IgD-negative memory B cell (primary cell): ENCODE data around the gene AGBL5. TPM values are rescaled to one million over a fixed set of nuclear protein-coding genes. Genes with fewer than 3 reads are reported as not detected.

ENCODE experiments used
- H3K27ac Mint-ChIP-seq, 3 donors: one replicate each; pipeline ENCODE4 v1.8.0; 2020 to 2022; ENCODE audit warnings: mild to moderate bottlenecking in 3 of 3, mixed read lengths in 3 of 3, moderate library complexity in 1 of 3
- H3K27me3 Mint-ChIP-seq: one replicate; pipeline ENCODE4 v1.8.0; 2021; ENCODE audit warnings: mixed read lengths
- H3K36me3 Mint-ChIP-seq: one replicate; pipeline ENCODE4 v1.8.0; 2020; ENCODE audit warnings: mild to moderate bottlenecking, mixed read lengths
- H3K4me1 Mint-ChIP-seq, 3 donors: one replicate each; pipeline ENCODE4 v1.8.0; 2020 to 2022; ENCODE audit warnings: mixed read lengths in 3 of 3, mild to moderate bottlenecking in 1 of 3
- H3K4me3 Mint-ChIP-seq, 4 donors: one replicate each; pipeline ENCODE4 v1.8.0; 2020 to 2022; ENCODE audit warnings: mild to moderate bottlenecking in 4 of 4, mixed read lengths in 4 of 4, moderate library complexity in 3 of 4
- H3K9me3 Mint-ChIP-seq, 3 donors: one replicate each; pipeline ENCODE4 v1.8.0; 2020 to 2021; ENCODE audit warnings: mixed read lengths in 3 of 3, mild to moderate bottlenecking in 1 of 3
- polyA plus RNA-seq: library from polyadenylated mRNA; unstranded; fragments of 300-500 nt; fragmentation: Illumina TruSeq; gene quantifications from one replicate; pipeline ENCODE4 v1.2.3, GENCODE V29; 2021

The AGBL5 gene
- polyA plus RNA-seq, 1 donor from 2014 or later = 10.8 TPM

DNA sequence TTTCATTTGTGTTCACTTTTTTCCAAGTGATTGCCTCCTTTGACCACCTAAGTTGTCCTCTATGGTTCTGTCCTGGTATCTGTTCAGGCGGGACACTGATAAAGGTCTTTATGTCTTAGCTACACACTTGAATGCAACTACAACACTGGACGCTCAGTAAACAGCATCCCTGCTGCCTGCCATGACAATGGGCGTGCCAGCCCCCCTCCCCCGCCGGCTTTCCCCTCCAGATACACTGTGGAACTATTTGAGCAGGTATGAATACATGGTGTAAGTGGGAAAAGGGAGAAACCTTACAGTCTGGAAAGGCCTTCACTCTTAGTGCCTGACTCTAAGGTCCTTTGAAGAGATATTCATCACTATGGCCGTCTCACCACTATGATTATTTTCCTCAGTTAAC, 5.7 kb downstream of the AGBL5 start:
- Mint-ChIP-seq H3K27me3 (no peaks in the 10 kb centered on the region), H3K36me3 (no peaks in the 10 kb centered on the region), H3K4me1 (peaks cover 0 to 7% (median 3%) of the 10 kb centered on the region in 3 donors), H3K9me3 (no peaks in the 10 kb centered on the region), H3K4me3 (peak overlapping the region in 1 of 4 donors; percentile 23), H3K27ac (peak overlapping the region in 1 of 3 donors; percentile 59)

- H3K27ac Mint-ChIP-seq = no peak overlapping the region
- no peaks in the 10 kb centered on the region for H3K9me3 Mint-ChIP-seq
- H3K4me3 Mint-ChIP-seq = no peak overlapping the region
- no peaks in the 10 kb centered on the region for H3K36me3 Mint-ChIP-seq
- peaks cover 3 to 6% (median 4%) of the 10 kb centered on the region in 3 donors for H3K4me1 Mint-ChIP-seq
- no peaks in the 10 kb centered on the region for H3K27me3 Mint-ChIP-seq
Observed at GRCh38 chr2:27058210-27058609, 6.7 kb downstream of the AGBL5 start.

GRCh38 chr2:27059141-27059820, 7.8 kb downstream of the AGBL5 start:
- Mint-ChIP-seq H3K4me1 (peaks cover 3 to 5% (median 4%) of the 10 kb centered on the region in 3 donors), H3K4me3 (no peak overlapping the region), H3K36me3 (no peaks in the 10 kb centered on the region), H3K27me3 (no peaks in the 10 kb centered on the region), H3K9me3 (no peaks in the 10 kb centered on the region), H3K27ac (no peak overlapping the region)

GRCh38 chr2:27060323-27060722, 8.9 kb downstream of the AGBL5 start:
- Mint-ChIP-seq H3K27me3 (no peaks in the 10 kb centered on the region), H3K27ac (no peak overlapping the region), H3K4me1 (peaks cover 4 to 5% (median 5%) of the 10 kb centered on the region in 3 donors), H3K4me3 (no peak overlapping the region), H3K9me3 (no peaks in the 10 kb centered on the region), H3K36me3 (no peaks in the 10 kb centered on the region)

DNA sequence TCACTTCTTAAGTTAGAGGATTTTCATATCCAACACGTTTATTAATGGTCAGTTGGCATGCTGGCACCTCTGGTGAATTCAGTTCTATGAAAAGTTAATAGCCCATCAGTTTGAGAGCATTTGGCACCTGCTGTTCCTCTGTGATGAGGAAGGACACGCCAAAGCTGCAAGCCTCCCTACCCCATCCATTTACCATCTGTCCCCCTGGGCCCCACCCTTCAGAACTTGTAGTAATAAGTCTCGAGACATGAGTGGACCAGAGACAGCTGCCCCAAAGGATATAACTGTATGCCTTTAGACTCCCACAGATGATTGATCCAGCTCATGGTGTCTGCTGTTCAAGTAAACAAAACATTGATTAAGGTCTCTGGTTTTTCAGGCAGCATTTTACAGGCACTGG, 13.7 kb downstream of the AGBL5 start:
- Mint-ChIP-seq H3K9me3 (no peaks in the 10 kb centered on the region), H3K4me3 (peak overlapping the region in 1 of 4 donors; percentile 8), H3K4me1 (peaks cover 4 to 30% (median 18%) of the 10 kb centered on the region in 3 donors), H3K36me3 (peaks cover 1% of the 10 kb centered on the region), H3K27me3 (no peaks in the 10 kb centered on the region), H3K27ac (no peak overlapping the region)

GRCh38 chr2:27067385-27067784, 15.9 kb downstream of the AGBL5 start:
- Mint-ChIP-seq H3K9me3 (no peaks in the 10 kb centered on the region), H3K36me3 (peaks cover 1% of the 10 kb centered on the region), H3K27me3 (no peaks in the 10 kb centered on the region), H3K4me3 (peak overlapping the region in 1 of 4 donors; percentile 35), H3K27ac (peak overlapping the region in 1 of 3 donors; percentile 76), H3K4me1 (peaks cover 12 to 40% (median 21%) of the 10 kb centered on the region in 3 donors)

DNA sequence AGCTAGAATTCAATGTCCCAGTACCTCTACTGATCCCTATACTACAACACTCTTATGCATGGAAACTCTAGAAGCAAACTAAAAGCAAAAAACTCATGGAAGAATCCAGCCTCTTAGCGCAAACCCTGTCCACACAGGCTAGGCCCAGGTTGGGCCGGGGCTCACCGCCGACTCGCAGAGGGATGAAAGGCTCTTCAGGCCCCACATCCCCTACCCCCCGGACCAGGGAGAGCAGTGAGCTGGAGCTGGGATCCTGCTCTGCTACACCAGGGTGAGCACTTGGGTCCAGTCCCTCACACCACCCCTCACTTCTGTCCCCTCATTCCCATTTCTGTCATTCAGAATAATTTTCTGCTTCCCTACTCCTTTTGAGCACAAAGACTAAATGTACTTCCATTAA, 18.0 kb downstream of the AGBL5 start:
- H3K4me3 Mint-ChIP-seq = peak overlapping the region in 3 of 4 donors; percentile 41 to 95 (median 65)
- H3K27me3 Mint-ChIP-seq = no peaks in the 10 kb centered on the region
- H3K36me3 Mint-ChIP-seq = peaks cover 1% of the 10 kb centered on the region
- peaks cover 14 to 40% (median 22%) of the 10 kb centered on the region in 3 donors for H3K4me1 Mint-ChIP-seq
- no peaks in the 10 kb centered on the region for H3K9me3 Mint-ChIP-seq
- H3K27ac Mint-ChIP-seq = peak overlapping the region in 2 of 3 donors; percentile 60 to 63

GRCh38 chr2:27069961-27070618, 18.6 kb downstream of the AGBL5 start:
- Mint-ChIP-seq H3K27me3 (no peaks in the 10 kb centered on the region), H3K4me3 (peak overlapping the region; percentile 18 to 96 (median 80)), H3K36me3 (peaks cover 1% of the 10 kb centered on the region), H3K9me3 (no peaks in the 10 kb centered on the region), H3K4me1 (peaks cover 19 to 45% (median 29%) of the 10 kb centered on the region in 3 donors), H3K27ac (peak overlapping the region in 2 of 3 donors; percentile 91 to 94)

DNA sequence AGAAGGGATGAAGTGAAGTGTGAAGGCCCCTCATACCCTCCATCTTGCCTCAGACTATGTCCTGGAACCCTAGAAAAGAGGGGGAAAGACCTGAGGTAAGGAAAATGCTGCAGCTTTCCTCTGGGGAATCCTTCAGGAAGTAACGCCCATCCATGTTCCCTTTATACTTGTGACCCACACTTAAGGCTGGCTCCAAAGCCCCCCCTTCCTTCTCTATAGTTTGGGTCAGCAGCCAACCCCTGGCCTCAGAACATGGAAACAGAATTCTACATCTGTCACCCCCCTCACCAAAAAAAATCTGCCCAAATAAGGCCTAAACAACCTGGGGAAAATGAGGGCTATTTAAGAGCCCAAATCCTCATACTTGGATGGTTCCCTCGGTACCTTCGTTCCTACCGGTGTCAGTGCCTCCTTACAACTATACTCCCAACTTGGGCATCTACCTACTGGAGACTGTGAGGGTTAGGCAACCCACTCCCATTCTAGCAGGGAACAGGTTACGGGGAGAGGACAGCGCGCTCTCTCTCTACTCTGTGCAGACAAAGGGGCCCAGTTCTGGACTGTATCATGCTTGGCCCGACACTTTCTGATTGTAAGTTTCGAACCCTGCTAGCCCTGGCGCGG, 19.3 kb downstream of the AGBL5 start:
- Mint-ChIP-seq H3K27ac (peak overlapping the region; percentile 91 to 97 (median 94)), H3K4me3 (peak overlapping the region; percentile 95 to 99 (median 97)), H3K9me3 (no peaks in the 10 kb centered on the region), H3K27me3 (no peaks in the 10 kb centered on the region), H3K36me3 (peaks cover 1% of the 10 kb centered on the region), H3K4me1 (peaks cover 24 to 47% (median 33%) of the 10 kb centered on the region in 3 donors)

GRCh38 chr2:27071277-27071989, 20.0 kb downstream of the AGBL5 start, which contains the start of gene OST4:
OST4 (minus strand) TSS chr2:27071654.
- Mint-ChIP-seq H3K9me3 (no peaks in the 10 kb centered on the region), H3K4me3 (peak within 1 kb of the TSS; percentile 95 to 99 (median 97)), H3K36me3 (peaks cover 1% of the 10 kb centered on the region), H3K27me3 (no peaks in the 10 kb centered on the region), H3K4me1 (peaks cover 29 to 47% (median 34%) of the 10 kb centered on the region in 3 donors), H3K27ac (peak within 1 kb of the TSS; percentile 91 to 97 (median 94))

DNA sequence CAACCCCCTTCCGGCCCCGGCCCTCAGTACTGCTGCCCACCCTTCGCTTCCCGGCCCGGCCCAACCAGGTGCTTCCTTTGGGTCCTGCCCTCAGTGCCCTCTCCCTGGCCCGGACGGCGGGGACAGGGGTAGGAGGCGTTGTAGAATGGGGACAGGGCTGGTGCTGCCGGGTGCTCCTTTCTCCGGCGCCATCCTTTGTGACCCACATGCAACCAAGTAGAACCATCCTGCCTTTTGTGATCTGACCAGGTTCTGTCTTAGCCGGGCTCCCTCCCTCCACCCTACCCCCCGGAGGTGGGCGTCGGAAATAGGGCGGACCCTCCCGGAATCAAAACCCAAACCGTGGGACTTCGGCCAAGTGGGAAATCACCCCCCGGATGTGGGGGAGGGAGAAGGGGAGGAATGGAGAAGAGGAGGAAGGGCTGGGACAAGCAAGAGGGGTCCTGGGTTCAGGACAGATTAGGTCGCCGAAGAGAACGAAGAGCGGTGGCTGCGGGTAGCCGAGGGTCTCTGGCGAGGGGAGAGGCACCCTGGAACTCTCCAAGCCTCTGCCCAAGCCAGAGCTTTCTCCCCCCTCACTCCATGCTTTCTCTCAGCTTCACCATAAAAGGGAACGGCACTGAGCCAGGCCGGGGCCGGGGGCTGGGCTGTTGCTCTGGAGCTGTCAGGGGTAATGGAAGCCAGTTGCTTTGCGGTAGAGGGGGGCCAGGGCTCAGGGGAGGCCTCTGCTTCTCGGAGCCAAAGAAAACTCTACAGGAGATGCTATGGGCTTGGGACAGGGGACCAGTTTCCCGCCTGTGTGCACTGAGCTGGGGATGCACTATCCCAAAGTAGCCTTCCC, 20.7 kb downstream of the AGBL5 start:
- H3K9me3 Mint-ChIP-seq = no peaks in the 10 kb centered on the region
- H3K36me3 Mint-ChIP-seq = peaks cover under 1% of the 10 kb centered on the region
- H3K27ac Mint-ChIP-seq = peak overlapping the region; percentile 39 to 91 (median 88)
- peaks cover 31 to 48% (median 37%) of the 10 kb centered on the region in 3 donors for H3K4me1 Mint-ChIP-seq
- H3K27me3 Mint-ChIP-seq = no peaks in the 10 kb centered on the region
- H3K4me3 Mint-ChIP-seq = peak overlapping the region; percentile 77 to 95 (median 92)

GRCh38 chr2:27072920-27073319, 21.5 kb downstream of the AGBL5 start:
- Mint-ChIP-seq H3K36me3 (no peaks in the 10 kb centered on the region), H3K4me1 (peaks cover 31 to 46% (median 38%) of the 10 kb centered on the region in 3 donors), H3K27ac (peak overlapping the region in 2 of 3 donors; percentile 82 to 88), H3K27me3 (no peaks in the 10 kb centered on the region), H3K9me3 (no peaks in the 10 kb centered on the region), H3K4me3 (peak overlapping the region; percentile 77 to 95 (median 92))

DNA sequence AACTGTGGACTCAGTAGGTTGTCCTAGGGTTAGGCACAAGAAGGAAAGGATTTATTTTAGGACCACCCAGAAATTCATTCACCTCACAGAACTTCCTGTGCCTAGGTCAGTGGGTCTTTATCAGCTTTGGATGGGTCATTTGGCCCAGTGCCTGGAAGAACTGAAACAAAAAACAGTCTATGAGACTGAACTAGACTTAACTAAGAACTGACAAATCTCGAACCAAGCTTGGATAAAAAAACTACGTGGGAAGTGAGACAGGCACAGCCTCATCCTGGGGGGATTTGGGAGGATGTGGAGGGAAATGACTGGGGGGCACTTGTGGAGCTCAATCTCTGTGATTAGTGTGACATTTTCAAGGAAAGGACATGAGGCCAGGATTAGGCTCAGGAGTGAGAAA, 22.3 kb downstream of the AGBL5 start:
- Mint-ChIP-seq H3K27me3 (no peaks in the 10 kb centered on the region), H3K9me3 (no peaks in the 10 kb centered on the region), H3K4me3 (peak overlapping the region in 2 of 4 donors; percentile 52 to 95), H3K27ac (peak overlapping the region in 1 of 3 donors; percentile 88), H3K36me3 (no peaks in the 10 kb centered on the region), H3K4me1 (peaks cover 31 to 43% (median 34%) of the 10 kb centered on the region in 3 donors)
